Middle frontal gyrus (tissue), 1 donor: ENCODE data around the gene RHOU.

Source experiments
- DNase-seq: peaks from one replicate; pipeline ENCODE4 v3.0.0-alpha.2; 2015; ENCODE audit warnings: low spot score; ENCODE audit errors: extremely low spot score

Gene RHOU

DNA sequence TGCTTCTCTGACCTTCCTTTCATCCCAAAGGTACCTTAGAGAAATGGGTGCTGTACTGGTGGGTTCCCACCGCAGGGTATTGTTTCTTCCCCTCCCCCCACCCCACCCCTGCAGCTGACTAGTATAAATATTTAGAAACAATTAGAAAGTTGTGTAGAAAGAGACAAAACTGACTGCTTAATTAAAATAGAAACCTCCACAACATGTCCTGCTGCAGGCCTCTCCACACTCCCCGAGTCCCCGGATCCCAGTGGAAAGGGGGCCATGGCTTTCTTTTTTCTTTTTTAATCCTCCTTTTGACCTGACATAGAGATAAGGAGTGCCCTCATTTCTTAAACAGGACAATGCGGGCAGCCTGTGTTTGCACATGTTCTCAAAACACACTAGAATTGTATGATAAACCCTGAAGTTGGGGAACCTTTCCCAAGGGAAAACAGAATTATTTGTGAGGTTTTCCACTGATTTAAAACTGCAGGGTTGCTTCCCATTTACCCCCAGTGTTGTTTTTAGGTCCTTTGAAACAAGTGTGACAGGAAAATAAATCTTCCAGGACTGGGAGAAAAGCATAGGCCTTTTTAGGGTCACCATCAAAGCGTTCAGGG, 1.7 kb downstream of the RHOU start:
- no peak for DNase-seq

DNA sequence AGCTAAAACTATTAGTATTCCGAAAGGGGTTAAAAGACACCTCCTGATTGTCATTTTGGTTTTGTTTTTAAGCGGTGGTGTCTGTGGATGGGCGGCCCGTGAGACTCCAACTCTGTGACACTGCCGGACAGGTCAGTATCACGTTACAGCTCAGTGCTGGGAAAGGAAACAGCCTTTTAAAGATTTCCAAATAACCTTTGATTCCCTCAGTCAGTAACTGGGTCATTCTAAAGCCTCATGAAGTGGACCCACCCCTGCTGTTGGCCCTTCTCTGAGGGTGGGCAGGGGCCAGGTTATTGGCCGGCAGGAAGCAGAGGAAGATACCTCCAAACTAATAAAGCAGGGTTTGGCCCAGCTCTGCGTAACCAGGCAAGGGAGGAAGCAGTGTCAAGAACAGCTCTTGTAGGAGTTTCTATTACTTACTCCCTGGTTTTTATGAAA, 2.3 kb downstream of the RHOU start:
- DNase-seq, result no peak

DNA sequence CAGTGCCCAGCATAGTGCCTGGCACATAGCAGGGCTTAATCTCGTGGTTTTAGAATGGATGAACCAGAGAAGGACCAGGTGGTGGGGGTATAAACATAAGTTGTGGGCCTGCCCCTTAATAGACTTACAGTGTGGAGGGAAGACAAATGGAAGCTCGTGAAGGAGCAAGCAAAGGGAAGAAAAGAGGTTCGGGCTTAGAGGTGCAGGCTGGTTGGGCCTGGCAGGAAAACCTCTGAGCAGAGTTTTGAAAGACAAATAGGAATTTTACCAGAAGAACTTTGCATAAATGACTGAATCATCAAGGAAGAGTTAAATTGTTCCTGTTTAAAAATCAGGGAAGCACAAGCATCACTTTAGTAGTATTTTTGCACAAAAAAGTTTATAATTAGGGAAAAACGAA, 4.5 kb downstream of the RHOU start:
- DNase-seq, result no peak

DNA sequence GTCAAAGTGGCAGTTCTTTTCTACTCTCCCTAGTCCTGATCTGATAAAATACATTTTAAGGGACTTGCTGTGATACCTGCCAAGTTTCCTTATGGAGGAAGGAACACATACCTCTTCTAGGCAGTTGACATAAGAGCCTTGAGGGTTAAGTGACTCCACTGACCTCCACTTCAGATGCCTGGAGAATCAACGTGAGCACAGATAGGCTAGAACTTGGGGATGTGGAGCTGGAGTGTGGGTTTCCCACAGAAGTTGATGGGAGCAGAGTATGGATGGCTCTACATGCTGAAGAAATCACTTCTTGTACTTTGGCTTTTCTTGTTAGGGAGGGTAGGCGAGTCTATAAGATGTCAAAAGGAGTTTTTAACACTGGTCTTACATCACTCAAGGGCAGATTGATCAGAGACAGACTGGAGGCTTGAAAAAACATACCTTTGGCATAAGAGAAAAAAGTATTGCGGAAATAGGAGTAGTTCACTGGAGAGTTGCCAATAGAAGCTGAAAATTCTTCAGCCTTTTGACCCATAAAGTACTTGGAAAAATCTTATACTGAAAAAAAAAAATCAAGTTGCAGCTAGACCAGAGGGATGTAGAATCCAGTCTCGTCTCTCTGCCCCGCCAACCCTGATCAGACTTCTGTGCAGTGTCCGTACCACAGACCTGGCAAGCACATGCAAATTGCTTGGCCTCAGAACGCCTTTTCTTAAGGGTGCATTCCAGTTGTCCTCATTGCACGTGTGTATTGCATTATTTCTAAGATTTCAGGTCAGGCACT, 5.5 kb downstream of the RHOU start:
- no peak for DNase-seq

DNA sequence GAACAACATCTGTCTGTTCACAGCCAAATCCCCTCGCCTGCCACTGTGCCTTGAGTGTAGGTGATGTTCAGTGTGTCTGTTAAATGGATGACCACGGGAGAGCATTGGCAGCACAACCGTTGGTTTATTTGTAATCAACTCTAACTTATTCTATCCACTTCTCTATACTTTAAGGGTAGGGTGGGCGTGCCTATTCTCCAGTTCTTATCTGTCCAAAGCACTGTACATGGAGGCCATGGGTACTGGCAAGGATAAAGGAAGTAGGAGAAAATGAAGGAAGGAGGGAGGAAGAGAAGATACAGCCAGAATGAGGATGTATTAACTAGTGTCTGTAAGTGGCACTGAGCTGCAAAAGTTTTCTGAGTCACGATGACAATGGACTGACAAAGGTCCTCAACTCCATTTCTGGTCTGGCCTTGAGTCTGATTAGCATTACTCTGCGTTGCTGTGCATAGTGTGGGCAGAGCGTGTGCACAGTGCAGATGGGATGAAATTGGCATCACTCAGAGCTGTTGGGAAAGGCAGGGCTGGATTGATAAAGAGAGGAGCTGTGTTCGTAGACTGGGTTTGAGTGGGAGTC, 7.1 kb downstream of the RHOU start:
- no peak for DNase-seq

DNA sequence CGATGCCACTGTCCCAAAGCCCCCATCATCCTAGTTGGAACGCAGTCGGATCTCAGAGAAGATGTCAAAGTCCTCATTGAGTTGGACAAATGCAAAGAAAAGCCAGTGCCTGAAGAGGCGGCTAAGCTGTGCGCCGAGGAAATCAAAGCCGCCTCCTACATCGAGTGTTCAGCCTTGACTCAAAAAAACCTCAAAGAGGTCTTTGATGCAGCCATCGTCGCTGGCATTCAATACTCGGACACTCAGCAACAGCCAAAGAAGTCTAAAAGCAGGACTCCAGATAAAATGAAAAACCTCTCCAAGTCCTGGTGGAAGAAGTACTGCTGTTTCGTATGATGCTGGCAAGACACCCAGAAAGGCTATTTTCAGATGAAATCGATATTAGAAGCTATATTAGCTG, 8.1 kb downstream of the RHOU start:
- no peak for DNase-seq

DNA sequence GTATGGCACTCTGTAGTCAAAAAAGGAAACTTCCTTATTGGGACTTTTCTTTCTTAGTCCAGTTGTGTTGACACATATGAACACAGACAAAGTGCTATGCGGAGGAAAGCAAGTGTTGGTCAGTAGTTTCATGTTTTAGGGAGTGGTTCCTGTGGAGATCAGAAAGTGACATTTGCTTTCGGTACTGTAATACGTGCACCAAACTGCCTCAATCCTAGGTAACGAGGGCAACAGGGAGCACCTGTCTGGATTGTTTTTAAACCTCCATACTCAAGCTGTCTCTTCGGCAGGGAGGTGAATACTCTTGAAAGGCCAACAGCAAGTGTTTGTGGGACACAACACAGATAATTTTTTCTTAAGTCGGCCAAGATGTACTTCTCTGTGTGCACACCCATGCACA, 9.1 kb downstream of the RHOU start:
- no peak for DNase-seq

DNA sequence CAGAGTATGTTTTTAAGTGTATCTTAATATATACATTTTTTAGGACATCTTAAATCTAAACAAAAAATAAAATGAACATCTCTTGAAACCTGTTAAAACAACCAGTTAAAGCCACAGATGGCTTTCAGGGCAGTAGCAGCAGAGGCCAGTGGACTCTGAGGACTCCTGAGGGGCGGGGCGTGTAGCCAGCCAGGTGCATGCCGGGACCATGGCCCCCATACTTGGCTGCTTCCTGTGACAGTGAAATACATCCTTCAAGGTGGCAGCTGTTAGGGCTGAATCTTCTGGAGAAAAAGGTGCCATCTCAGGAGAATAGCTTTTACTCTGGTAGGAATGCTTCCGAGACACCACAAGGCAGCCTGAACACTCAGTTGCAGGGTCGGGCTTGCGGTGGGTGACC, 9.6 kb downstream of the RHOU start:
- no peak for DNase-seq

DNA sequence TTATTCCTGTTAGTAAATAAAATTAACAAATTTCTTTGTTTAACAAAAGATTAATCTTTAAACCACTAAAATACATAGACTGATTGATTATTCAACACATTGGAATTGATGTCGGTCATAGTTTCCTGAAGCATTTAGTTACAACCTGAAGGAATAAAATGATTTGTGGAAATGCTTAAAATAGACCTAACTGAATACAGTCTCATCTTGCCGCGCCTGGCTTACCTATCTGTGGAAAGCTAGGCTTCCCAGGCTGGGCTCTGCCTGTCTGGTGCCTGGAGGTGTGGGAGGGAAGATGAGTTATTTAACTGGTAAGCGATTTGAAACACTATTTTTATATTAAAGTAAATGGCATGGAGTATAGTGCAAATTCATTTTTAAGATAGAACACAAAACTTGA, 10.2 kb downstream of the RHOU start:
- no peak for DNase-seq

DNA sequence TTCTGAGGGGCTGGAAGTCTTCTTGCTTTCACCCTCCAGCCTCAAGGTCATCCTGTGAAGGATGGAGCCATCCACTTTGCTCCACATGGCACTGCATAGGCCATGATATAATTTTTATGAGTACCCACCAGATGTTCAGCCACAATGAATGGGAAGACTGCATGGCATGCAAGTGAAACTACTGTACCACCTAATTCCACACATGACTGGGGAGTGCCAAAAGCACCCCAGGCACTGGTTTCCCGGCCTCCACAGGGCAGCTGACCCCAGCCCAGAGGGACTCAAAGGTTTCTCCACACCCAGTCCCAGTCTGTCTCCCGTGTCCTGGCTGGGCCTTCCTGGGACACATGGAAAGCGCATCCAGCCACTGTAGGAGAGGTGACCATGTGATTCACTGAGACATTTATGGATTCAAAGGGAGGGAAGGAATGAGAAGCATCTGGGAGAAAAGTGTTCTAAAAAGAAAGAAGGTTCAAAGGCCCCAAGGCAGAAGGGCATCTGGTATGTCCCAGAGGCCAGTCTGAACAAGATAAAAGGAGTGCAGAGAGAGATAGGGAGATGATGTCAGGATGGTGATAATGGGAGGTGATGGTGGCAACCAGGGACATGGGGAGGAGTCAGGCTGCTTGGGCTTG, 12.1 kb downstream of the RHOU start:
- no peak for DNase-seq

DNA sequence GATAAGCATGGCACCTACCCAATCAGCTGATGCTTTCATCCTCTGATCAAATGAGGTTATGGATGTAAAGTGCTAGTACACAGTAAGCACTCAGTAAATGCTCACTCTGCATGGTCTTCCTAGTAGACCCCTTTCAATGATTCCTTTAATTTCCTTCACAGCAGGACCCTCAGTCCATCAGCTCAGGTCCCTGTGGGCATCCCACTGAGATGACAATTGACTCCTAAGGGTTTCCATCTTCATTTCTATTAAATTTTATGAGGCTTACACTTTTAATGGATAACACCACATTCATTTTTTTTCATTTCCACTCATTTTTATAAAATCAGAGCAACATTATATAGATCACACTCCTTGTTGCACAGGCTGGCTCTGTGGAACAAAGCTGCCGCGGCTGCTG, 12.8 kb downstream of the RHOU start:
- no peak for DNase-seq

DNA sequence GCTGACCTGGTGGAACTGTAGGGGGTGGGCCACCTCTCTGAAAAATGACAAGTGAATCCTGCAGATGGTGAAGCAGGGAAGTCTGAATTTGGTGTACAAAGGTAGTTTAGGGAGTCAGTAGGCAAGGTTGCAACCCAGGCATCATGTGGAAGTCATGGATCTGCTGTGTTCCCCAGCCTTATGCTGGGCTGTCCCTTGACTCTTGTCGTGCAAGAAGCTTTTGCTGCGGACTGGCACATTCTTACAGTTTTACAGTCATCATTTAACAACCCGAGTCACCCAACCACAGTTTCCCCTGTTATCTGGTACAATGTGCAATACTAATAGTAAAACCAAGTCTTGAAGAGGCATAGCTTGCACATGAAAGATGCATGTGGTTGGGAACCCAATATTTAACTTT, 13.2 kb downstream of the RHOU start:
- no peak for DNase-seq

DNA sequence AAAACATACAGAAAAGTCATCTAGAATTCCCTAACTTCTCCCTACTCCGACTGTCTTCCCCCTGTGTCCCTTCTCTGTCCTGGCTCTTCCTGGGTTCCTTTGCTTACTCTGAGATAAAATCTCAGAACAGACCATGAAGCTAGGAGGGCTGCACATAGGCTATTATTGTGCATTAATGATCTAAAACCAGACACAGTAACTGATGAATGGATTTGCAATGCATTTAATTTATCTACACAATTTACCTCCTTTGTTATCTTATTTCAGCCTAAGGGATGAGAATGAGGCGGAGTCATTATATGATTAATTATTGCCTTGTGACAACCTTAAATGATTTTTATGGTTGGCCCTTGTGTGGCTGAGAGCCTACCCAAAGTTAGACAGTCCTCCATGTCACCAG, 14.5 kb downstream of the RHOU start:
- DNase-seq, result no peak

DNA sequence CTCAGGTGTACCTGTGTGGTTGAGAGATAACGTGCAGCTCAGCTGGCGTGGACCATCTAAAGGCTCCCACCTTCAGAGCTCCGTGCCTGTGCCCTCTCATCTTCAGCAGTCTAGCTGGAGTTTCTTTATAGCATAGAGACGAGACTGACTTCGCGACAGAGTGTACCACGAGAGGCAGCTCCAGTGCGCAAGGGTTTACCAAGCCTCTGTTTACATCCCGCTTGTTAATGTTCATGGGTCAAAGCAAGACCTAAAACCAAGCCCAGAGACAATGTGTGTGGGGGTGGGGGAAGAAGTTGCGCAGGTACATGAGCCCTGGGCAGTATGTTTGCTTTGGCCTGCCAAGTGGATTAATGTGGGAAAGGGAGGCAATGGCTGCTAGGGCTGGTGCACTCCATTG, 15.6 kb downstream of the RHOU start:
- DNase-seq, result no peak

DNA sequence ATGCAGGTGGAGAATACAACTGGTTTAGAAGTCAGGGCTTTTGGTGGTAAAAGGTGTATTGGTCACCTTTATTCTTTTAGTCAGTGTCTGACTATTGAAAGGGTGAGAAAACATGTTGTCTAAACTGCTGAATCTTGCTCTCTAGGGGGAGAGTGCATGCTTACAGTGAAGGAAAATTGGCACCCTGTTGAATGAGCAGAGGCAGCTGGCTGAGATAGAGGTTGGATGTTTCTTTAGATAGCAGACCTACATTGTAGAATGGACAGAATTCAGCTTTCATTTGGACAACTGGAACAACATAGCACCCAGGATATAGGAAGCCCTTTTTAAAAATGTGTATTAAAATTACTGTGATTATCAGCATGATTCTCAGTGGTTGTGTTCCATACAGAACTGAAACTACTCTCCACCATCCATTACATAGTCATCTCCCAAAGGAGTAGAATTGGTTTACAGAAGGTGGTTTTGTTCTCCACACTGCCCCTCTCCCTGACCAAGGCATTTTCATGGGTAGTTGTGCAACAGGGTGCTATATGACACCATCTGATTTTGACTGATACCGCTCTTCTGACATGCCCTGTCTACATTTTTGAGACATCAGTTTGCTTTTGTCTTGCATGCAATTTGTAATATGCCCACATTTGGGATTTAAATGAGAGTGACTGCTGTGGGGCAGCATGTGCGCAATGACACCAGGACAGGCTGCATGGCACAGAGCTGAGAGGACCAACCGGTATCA, 16.2 kb downstream of the RHOU start:
- DNase-seq, result no peak

DNA sequence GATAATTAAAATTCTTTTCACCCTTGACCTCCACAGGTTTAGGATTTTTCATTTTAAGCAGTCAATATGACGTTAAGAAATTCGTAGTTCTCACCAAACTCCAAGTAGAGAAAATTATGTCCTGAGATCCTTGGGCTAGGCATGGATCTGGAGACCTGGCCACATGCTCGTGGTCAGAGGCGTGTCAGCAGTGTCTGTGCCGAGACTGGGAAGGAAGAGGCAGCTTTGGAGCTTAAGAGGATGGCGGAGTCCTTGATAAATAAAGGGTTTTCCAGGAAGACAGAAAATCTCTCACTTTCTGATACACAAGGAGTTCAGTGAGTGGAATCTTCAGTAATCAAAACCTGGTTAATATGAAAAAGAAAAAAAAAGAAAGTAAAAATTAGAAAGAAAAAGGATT, 17.0 kb downstream of the RHOU start:
- no peak for DNase-seq

DNA sequence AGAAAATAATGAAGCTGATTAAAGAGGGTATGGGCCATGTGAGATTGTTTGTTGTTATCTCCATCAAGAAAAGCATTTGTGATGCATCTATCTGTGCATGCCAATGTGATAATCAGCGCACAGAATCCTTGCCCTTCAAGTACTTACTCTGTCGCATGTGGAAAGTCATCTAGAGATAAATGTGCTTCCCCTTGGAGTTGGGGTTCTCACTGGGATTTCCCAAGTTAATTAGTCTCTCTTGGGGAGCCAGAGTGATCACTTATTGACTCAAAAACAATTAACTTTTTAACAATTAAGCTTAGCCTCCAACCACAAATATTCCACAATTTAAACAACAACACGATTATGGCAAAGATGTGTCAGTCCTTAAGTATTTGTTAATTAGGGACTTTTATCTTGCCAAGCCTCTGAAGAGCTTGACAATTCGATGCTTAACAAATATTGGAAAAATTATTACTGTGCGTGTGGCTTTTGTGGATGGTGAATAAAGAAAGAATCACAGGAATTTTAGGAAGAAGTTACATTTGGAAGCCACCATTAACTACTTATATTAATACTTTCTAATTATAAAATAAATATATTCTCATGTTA, 17.5 kb downstream of the RHOU start:
- DNase-seq, result no peak

DNA sequence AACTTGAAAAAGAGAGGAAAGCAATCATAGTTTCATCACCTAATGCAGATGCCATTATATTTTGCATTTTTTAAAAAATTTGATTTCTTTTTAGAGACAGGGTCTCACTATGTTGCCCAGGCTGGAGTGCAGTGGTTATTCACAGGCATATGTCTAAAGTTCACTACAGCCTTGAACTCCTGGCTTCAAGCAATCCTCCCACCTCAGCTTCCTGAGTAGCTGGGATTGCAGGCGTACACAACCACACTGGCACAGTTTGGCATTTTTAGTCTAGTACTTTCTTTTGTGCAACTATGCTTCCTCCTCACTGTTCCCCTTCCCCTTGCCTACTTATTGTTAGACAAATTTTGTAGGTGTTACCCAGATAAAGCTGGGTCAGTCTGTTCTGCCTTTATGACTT, 18.0 kb downstream of the RHOU start:
- DNase-seq, result no peak

DNA sequence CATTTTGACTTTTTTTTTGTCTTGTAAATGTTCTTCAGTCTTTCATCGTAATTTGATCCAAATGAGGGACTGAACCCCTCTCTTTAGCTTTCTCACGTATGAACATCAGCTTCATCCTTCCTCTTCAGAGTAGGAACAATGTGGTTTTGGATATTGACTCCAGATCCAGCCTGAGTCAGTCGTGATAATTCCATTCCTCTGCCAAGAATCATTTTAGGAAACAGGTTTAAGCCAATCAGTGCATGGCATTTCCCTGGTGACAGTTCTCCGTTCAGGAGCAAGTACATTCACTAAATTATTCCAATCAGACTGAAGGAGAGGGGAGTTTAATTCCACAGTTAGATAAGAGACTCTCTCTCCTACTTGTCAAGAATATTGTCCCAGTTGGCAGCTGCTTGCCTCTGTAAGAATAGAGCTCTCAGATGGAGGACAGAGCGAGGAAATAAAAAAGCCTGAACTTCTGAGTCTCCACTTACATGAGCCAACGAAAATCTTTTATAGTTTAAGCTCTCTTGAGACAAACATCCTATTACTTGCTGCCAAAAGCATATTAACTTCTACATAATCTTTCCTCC, 18.6 kb downstream of the RHOU start:
- DNase-seq, result no peak

DNA sequence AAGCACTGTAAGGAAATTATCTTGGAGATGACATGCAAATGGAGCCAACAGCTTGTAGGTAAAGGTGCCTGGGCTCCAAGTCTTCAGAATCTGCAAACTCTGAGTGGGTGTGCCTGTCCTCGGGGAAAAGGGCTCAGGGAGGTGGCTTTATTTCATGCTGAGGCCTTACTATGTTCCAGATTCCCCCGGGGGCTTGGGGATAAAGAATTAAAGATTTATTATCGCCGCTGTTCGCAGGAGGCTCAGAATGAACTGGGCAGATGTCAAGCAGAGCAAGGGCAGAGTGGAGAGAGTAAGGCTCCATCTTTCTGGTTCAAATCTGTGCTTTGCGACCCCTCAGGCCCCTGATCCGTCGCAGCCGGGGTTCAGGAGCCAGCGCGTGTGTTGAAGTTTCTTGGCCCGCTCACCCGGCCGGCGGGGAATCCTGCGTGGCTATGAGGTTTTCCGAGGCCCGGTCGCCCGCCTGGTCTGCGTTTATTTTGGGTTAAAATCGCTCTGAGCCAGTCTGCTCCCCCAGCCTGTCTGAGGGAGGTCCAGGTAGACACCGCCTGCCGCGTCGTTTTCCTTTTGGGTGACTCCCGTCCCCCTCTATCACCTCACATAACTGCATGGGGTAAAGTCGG, 19.5 kb downstream of the RHOU start:
- DNase-seq, result no peak

DNA sequence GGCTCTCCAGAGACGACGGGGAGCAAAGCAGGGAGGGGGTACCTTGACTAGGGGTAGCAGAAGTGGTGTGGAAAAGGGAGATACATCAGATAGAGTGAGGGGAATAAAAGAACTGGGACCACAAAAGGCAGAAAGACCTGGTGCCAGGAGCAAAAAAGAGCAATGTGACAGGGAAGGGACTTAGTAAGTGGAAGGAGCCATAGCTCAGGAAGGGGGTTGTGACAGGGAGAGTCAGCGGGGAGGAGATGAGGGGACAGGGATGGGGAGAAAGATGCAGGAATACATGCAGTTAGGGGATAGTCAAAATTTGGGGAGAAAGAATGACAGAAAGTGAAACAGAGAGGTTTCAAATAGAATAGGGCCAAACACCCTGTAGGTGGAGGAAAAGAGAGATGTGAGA, 20.5 kb downstream of the RHOU start:
- DNase-seq, result no peak
